Thymus (tissue), 2 donors: Measurements from ENCODE around the gene MFN2. TPM values are rescaled to one million over a fixed set of nuclear protein-coding genes. Genes with fewer than 3 reads are reported as not detected.

Source experiments
- polyA plus RNA-seq: library from polyadenylated mRNA; stranded (reverse); fragments of 200-250 nt; gene quantifications from one replicate; pipeline ENCODE4 v1.2.3, GENCODE V29; 2013
- total RNA-seq: library from RNA; stranded (reverse); fragments of 120-200 nt; gene quantifications from one replicate; pipeline ENCODE4 v1.2.4, GENCODE V29; 2013
- donor health status: healthy.

Gene MFN2
- total and polyA plus RNA-seq, 2 donors: 25.9 to 27.8 TPM

Other genes with a start within 250 kb of the MFN2 start
- 20.5 TPM for gene AGTRAP, start 244.3 kb upstream of the MFN2 start, total RNA-seq
- 84.2 TPM for gene AGTRAP, start 244.3 kb upstream of the MFN2 start, polyA plus RNA-seq
- 0.14 TPM for gene C1orf167, start 218.3 kb upstream of the MFN2 start, total RNA-seq
- 1.5 TPM for gene C1orf167, start 218.3 kb upstream of the MFN2 start, polyA plus RNA-seq
- gene MTHFR, start 174.5 kb upstream of the MFN2 start, total RNA-seq: 9.4 TPM
- gene MTHFR, start 174.5 kb upstream of the MFN2 start, polyA plus RNA-seq: 11.7 TPM
- gene CLCN6, start 174.3 kb upstream of the MFN2 start, total RNA-seq: 2.6 TPM
- gene CLCN6, start 174.3 kb upstream of the MFN2 start, polyA plus RNA-seq: 9.2 TPM
- 0.80 TPM for gene NPPA, start 132.7 kb upstream of the MFN2 start, total RNA-seq
- gene NPPA, start 132.7 kb upstream of the MFN2 start, polyA plus RNA-seq: 5.9 TPM
- gene NPPB, start 121.5 kb upstream of the MFN2 start, total RNA-seq: 0.47 TPM
- 1.7 TPM for gene NPPB, start 121.5 kb upstream of the MFN2 start, polyA plus RNA-seq
- gene KIAA2013, start 54.0 kb upstream of the MFN2 start, total RNA-seq: 26.6 TPM
- gene KIAA2013, start 54.0 kb upstream of the MFN2 start, polyA plus RNA-seq: 24.8 TPM
- gene PLOD1, start 45.7 kb upstream of the MFN2 start, total RNA-seq: 12.8 TPM
- 13.7 TPM for gene PLOD1, start 45.7 kb upstream of the MFN2 start, polyA plus RNA-seq
- gene MIIP, start 39.1 kb downstream of the MFN2 start, total RNA-seq: 25.3 TPM
- 44.9 TPM for gene MIIP, start 39.1 kb downstream of the MFN2 start, polyA plus RNA-seq
- gene TNFRSF8, start 82.9 kb downstream of the MFN2 start, total RNA-seq: 0.94 TPM
- gene TNFRSF8, start 82.9 kb downstream of the MFN2 start, polyA plus RNA-seq: 3.3 TPM
- 19.1 TPM for gene TNFRSF1B, start 186.5 kb downstream of the MFN2 start, total RNA-seq
- 35.4 TPM for gene TNFRSF1B, start 186.5 kb downstream of the MFN2 start, polyA plus RNA-seq
- gene VPS13D, start 249.6 kb downstream of the MFN2 start, total RNA-seq: 10.2 TPM
- 21.7 TPM for gene VPS13D, start 249.6 kb downstream of the MFN2 start, polyA plus RNA-seq